ENCODE measurements around the gene RAPGEF4.

DNA sequence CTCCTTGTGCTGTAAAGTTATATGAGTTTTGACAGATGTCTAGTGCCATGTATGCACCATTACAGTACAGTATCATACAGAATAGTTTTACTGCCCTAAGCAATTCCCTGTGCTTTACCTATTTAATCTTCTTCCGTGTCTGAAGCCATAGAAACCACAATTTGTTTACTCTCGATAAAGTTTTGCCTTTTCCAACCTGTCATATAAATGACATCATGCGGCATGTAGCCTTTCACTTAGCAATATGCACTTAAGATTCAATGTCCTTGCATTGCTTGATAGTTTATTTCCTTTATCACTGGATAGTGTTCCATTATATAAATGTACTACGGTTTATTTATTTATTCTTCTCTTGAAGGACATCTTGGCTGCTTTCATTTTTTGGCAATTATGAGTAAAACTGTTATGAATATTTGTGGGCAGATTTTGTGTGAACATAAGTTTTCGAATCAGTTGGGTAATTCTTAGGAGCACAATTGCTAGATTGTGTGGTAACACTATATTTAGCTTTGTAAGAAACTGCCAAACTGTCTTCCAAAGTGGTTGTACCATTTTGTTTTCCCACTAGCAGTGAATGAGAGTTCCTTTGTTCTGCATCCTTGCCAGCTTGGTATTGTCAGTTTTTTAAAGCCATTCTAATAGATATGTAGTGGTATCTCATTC lies 203.2 kb downstream of the RAPGEF4 start:
- TF ChIP-seq, protein P1, sequence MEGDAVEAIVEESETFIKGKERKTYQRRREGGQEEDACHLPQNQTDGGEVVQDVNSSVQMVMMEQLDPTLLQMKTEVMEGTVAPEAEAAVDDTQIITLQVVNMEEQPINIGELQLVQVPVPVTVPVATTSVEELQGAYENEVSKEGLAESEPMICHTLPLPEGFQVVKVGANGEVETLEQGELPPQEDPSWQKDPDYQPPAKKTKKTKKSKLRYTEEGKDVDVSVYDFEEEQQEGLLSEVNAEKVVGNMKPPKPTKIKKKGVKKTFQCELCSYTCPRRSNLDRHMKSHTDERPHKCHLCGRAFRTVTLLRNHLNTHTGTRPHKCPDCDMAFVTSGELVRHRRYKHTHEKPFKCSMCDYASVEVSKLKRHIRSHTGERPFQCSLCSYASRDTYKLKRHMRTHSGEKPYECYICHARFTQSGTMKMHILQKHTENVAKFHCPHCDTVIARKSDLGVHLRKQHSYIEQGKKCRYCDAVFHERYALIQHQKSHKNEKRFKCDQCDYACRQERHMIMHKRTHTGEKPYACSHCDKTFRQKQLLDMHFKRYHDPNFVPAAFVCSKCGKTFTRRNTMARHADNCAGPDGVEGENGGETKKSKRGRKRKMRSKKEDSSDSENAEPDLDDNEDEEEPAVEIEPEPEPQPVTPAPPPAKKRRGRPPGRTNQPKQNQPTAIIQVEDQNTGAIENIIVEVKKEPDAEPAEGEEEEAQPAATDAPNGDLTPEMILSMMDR (IDR thresholded peaks at IDR 0.05) = no peak
- no peak for TF ChIP-seq POLR2A (IDR thresholded peaks at IDR 0.05)
